ENCODE data around the gene RBM19. TPM values are rescaled to one million over a fixed set of nuclear protein-coding genes. Genes with fewer than 3 reads are reported as not detected.
"Not testable (repeated sequence)": the region's sequence is repeated elsewhere in the genome, so short reads cannot be mapped to it uniquely, and the experiment has no call there.

Gene RBM19
- polyA plus RNA-seq, 3 donors = 29.5 to 45.1 (median 29.6) TPM

GRCh38 chr12:113994051-113994450, 27.9 kb upstream of the RBM19 start:
- no peak for DNase-seq (ENCODE audit: extremely low read depth in 1 of 11, low read depth in 9 of 11, low spot score in 4 of 11)

- not testable (repeated sequence) for DNase-seq (ENCODE audit: extremely low read depth in 1 of 11, low read depth in 9 of 11, low spot score in 4 of 11)
Observed at GRCh38 chr12:113992751-113993150, 26.6 kb upstream of the RBM19 start.

GRCh38 chr12:113991224-113992044, 25.3 kb upstream of the RBM19 start:
- no peak for DNase-seq (ENCODE audit: extremely low read depth in 1 of 11, low read depth in 9 of 11, low spot score in 4 of 11)

- peak in 2 of 11 donors; percentile 19 to 27 for DNase-seq (ENCODE audit: extremely low read depth in 1 of 11, low read depth in 9 of 11, low spot score in 4 of 11)
Observed at GRCh38 chr12:113990250-113991223, 24.4 kb upstream of the RBM19 start.

GRCh38 chr12:113988976-113989375, 22.9 kb upstream of the RBM19 start:
- DNase-seq (ENCODE audit: extremely low read depth in 1 of 11, low read depth in 9 of 11, low spot score in 4 of 11) = no peak

GRCh38 chr12:113988064-113988451, 21.9 kb upstream of the RBM19 start:
- DNase-seq (ENCODE audit: extremely low read depth in 1 of 11, low read depth in 9 of 11, low spot score in 4 of 11) = no peak

GRCh38 chr12:113987261-113988063, 21.3 kb upstream of the RBM19 start:
- DNase-seq (ENCODE audit: extremely low read depth in 1 of 11, low read depth in 9 of 11, low spot score in 4 of 11) = no peak

GRCh38 chr12:113984464-113984863, 18.3 kb upstream of the RBM19 start:
- no peak for DNase-seq (ENCODE audit: extremely low read depth in 1 of 11, low read depth in 9 of 11, low spot score in 4 of 11)

GRCh38 chr12:113983777-113984448, 17.8 kb upstream of the RBM19 start:
- no peak for DNase-seq (ENCODE audit: extremely low read depth in 1 of 11, low read depth in 9 of 11, low spot score in 4 of 11)

- DNase-seq (ENCODE audit: extremely low read depth in 1 of 11, low read depth in 9 of 11, low spot score in 4 of 11) = no peak
Observed at GRCh38 chr12:113983265-113983664, 17.1 kb upstream of the RBM19 start.

GRCh38 chr12:113981876-113982275, 15.8 kb upstream of the RBM19 start:
- DNase-seq (ENCODE audit: extremely low read depth in 1 of 11, low read depth in 9 of 11, low spot score in 4 of 11) = no peak

GRCh38 chr12:113980537-113981337, 14.6 kb upstream of the RBM19 start:
- peak in 9 of 11 donors; percentile 44 to 72 (median 58) for DNase-seq (ENCODE audit: extremely low read depth in 1 of 11, low read depth in 9 of 11, low spot score in 4 of 11)

- DNase-seq (ENCODE audit: extremely low read depth in 1 of 11, low read depth in 9 of 11, low spot score in 4 of 11) = no peak
Observed at GRCh38 chr12:113980054-113980453, 13.9 kb upstream of the RBM19 start.

- no peak for DNase-seq (ENCODE audit: extremely low read depth in 1 of 11, low read depth in 9 of 11, low spot score in 4 of 11)
Observed at GRCh38 chr12:113978080-113978479, 12.0 kb upstream of the RBM19 start.

- no peak for DNase-seq (ENCODE audit: extremely low read depth in 1 of 11, low read depth in 9 of 11, low spot score in 4 of 11)
Observed at GRCh38 chr12:113974006-113974405, 7.9 kb upstream of the RBM19 start.

GRCh38 chr12:113973109-113973904, 7.2 kb upstream of the RBM19 start:
- DNase-seq (ENCODE audit: extremely low read depth in 1 of 11, low read depth in 9 of 11, low spot score in 4 of 11) = no peak

- DNase-seq (ENCODE audit: extremely low read depth in 1 of 11, low read depth in 9 of 11, low spot score in 4 of 11) = no peak
Observed at GRCh38 chr12:113971392-113971791, 5.3 kb upstream of the RBM19 start.
